Stimulated activated CD8-positive, alpha-beta memory T cell treated with anti-CD3 and anti-CD28 coated beads, Interleukin-4, amount 100 ng/mL, for 48 hours (primary cell): ENCODE results near the gene CERS4.
A peak's percentile ranks its signal among the peaks of the same experiment; 100 is the strongest.
"Not testable (repeated sequence)": the region's sequence is repeated elsewhere in the genome, so short reads cannot be mapped to it uniquely, and the experiment has no call there.

Experiments
- DNase-seq: peaks from one replicate; pipeline ENCODE4 v3.0.0-alpha.2; 2020

CERS4 gene

DNA sequence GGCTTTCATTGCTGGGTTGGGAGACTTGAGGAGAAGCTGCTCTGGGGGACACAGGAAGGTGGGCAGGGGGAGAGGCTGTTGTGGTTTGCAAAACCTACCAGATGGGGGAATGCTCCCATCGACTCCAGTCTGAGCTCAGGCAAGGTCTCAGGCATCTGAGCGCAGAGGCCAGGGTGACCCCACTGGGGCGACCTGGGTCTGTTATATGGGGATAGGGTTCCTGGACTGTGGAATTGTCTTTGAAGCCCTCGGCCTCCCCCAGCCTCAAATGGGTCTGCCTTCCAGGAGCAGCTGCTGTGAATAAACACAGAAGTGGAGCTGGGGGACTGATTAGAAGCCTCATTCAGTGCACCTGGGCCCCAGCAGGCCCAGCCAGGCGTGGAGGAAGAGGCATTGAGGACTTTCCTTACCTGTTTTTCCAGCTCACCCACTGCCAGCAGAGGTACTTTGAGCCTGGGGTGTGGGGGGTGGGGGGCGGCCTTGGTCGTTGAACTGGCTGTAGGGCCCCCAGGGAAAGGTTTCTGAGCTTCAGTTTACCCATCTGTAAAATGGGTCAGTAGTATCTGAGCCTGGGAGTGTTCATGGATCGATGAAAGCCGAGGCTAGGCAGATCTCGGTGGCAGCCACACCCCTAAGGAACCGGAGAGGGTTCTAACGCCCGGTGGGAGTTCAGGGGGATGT is 1.4 kb downstream of the CERS4 start:
- no peak for DNase-seq

DNA sequence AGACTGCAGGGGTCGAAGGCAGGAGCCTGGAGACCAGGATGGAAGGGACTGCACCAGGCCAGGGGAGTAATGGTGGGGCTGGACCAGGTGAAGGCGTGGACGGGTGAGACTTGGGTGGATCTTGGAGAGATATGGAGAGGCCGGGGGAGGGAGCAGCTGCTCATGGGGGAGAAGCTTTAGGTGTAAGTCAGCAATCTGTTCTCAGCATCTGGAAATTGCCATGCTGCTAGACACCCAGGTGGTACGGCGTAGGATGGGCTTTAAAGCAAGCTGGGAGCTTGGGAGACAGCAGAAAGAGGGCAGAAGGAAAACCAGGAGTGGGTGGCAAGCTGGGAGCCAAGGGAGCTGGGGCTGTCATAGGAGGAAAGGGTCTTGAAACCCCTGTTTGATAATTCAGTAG is 3.0 kb downstream of the CERS4 start:
- DNase-seq = no peak

DNA sequence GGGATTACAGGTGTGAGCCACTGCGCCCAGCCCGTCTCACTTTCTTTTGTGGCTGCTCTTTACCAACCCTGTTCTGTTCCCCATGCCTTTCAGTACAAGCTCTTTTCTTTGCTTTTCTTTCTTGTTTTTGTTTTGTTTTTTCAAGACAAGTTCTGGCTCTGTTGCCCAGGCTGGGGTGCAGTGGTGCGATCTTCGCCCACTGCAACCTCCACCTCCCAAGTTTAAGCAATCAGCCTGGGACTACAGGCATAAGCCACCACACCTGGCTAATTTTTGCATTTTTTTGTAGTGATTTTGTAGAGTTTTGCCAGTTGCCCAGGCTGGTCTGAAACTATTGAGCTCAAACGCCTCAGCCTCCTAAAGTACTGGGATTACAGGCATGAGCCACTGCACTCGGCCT is 3.7 kb downstream of the CERS4 start:
- DNase-seq = no peak

DNA sequence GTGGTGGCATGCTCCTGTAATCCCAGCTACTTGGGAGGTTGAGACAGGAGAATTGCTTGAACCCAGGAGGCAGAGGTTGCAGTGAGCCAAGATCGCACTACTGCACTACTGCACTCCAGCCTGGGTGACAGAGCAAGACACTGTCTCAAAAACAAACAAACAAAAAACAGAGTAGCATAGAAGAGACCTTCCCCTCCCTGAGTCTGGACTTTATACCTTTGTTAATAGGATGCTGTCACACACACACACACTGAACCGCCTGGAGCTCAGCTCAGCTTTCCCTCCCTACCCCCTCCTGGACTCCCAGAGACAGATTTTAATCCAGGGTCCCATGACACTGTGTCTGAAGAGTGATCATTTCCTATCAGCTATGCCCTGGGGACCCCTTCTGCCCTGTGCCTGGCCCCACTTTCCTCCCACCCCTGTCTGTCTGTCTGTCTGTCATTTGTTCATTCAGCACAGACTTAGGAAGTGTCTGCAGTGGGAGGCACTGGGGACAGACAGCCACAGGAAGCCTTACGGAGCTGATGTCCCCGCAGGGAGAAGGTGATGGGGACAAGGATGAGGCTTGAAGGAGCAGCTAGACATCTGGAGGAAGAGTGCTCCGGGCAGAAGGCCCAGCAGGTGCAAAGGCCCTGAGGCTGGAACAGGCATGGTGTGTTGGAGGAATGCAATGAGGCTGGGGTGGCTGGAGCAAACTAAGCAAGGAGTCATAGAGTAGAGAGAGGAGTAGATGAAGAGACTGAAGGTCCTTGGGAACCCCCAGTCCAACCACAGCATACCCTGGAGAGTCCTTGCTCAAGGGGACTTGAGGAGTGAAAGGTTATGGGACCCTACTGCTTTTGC is 4.9 kb downstream of the CERS4 start:
- no peak for DNase-seq

DNA sequence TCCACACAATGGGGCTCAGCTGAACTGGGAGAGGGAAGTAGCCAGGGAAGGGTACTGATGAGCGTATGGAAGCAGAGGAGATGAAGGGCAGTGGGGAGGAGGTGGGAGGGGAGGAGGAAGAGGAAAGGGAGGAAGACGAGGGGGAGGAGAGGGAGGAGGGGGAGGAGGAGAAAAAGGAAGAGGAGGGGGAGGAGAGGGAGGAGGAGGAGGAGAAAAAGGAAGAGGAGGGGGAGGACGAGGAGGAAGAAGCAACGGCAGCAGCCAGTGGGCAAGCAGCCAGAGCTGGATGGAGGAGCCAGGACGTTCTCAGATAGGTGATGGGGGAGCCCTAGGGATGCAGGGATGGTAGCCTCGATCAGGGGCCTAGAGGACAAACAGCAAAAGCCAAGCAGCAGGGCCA is 5.6 kb downstream of the CERS4 start:
- no peak for DNase-seq

DNA sequence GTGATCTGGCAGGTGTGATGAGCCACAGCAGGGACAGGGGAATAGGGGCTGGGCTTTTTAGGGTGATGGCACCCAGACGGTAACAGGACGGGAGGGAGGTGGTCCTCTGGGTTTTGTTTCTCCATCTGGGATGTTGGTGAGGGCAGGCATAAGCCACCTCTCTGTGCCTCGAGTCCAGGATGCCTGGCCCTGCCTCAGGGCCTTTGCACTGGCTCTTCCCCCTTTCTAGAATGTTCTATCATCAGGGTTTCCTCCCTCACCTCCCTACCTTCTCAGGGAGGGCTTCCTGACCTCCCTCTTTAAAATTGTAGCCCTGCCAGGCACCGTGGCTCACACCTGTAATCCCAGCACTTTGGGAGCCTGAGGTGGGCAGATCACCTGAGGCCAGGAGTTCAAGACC is 6.6 kb downstream of the CERS4 start:
- no peak for DNase-seq

DNA sequence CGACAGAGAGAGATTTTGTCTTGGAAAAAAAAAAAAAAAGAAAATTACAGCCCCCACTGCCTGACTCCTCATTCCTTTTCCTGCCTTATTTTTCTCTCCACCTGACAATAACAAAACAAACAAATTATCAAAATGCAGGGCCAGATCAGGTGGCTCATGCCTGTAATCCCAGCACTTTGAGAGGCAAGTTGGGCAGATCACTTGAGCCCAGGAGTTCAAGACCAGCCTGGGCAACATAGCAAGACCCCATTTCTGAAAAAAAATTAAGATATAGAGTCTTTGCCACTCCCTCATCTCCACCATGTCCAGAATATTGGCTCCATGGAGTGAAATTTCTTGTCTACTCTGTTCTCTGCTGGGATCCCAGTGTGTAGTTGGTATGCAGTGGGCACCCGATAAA is 7.2 kb downstream of the CERS4 start:
- no peak for DNase-seq

DNA sequence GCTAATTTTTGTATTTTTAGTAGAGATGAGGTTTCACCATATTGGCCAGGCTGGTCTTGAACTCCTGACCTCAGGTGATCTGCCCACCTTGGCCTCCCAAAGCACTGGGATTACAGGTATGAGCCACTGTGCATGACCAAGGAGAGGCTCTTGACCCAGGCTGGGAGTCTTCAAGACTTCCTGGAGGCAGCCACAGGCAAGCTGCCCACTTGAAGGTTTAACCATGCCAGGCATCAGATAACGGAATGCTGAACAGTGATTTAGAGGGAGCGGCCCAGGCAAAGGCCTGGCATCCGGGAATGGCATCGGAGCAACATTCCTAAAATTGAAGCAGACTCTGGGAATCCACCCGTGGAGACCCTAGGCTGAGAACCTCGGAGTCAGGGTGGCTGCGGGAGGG is 9.0 kb downstream of the CERS4 start:
- DNase-seq = not testable (repeated sequence)

DNA sequence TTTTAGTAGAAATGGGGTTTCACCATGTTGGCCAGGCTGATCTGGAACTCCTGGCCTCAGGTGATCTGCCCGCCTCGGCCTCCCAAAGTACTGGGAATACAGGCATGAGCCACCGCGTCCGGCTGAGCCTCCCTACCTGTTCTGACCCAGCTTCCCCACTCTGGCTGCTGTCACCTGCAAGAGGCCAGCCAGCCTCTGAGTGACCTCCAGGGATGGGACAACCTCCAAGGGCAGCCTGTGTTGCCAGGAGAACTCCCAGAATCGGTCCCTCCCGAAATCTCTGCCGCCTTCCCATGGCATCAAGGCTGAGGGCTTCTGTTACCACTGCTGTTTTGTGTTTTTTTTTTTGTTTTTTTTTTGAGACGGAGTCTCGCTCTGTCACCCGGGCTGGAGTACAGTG is 11.3 kb downstream of the CERS4 start:
- no peak for DNase-seq

DNA sequence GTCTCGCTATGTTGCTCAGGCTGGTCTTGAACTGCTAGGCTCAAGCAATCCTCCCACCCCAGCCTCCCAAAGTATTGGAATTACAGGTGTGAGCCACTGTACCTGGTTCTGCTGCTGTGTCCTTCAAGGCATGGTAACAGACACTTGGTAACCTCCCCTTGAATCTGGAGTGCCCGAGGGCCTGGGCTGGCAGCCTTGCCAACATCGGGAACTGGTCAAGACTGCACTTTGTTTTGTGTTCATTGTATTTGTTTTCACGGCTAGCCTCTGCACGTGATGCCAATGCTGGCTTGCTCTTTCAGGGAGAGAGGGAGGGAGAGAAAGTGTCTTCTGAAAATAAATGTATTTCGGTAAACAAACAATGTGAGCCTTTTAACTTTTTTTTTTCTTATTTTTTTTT is 12.0 kb downstream of the CERS4 start:
- no peak for DNase-seq

DNA sequence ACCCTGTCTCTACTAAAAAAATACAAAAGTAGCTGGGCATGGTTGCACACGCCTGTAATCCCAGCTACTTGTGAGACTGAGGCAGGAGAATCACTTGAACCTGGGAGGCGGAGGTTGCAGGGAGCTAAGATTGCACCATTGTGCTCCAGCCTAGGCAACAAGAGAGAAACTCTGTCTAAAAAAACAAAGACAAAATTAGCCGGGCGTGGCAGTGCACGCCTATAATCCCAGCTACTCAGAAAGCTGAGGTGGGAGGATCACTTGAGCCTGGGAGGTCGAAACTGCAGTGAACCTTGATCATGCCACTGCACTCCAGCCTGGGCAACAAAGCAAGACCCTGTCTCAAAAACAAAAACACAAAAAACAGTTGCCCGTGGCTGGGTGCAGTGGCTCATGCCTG is 14.3 kb downstream of the CERS4 start:
- not testable (repeated sequence) for DNase-seq

DNA sequence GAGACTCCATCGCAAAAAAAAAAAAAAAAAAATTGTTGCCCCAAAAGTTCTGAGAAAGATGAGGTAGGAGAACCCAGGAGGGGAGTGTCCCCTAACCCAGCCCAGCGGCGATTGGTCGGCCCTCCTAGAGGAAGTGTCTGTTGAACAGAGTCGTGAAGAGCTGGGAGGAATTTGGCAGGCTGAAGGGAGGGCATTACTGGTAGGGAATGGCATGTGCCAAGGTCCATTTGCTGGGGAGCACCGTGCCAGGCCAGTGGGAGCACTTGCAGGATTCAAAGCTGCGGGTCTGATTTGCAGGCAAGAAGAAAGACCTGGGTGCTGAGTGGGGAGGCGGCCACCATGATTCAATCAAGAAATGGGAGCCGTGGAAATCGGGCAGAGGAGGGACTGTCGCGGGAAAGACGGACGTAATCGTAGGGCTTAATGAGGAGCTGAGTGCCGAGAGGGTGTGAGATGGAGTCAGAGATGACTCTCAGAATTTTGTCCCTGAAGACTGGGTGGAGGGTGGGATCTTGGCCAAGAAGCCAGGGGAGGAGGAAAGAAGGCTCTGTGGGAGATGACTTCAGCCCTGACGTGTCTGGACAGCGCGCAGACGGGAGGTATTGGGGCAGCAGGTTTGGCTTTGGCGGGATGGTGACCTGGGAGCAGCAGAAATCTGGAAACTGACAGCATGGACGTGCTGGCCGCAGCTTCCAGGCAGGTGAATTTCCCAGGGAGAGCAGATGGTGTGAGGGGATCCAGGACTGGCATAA is 15.4 kb downstream of the CERS4 start:
- DNase-seq = no peak

DNA sequence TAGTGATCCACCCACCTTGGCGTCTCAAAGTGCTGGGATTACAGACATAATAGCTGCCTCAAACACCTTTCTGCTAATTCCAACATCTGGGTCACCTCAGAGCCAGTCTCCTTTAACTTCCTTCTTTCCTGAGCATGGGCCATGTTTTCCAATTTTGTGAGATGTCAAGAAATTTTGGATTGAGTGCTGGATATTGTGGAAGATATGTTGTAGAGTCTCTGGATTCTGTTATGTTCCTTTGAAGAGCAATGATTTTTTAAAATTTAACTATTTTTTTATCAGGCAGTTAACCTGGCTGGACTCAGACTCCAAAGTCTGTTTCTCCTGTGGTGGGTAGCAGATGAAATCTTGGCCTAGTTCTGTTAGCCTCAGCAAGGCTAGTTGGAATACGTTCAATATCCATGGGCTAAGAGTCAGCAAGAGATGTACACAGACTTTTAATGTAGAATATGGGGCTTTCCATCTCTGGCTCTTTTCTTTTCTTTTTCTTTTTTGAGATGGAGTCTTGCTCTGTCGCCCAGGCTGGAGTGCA is 22.0 kb downstream of the CERS4 start:
- no peak for DNase-seq

DNA sequence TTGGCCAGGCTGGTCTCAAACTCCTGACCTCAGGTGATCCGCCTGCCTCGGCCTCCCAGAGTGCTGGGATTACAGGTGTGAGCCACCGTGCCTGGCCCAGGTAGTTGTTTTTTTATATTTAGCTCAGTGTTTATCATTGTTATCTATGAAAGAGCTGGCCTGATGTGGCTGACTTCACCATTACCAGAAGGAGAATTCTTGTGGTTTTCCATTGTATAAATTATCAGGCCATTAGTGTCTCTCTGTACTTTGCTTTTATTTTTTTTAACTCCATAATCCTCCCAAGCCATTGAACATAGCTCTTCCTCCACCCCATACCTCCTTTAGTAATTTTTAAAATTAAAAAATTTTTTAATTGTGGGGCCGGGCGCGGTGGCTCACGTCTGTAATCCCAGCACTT is 24.2 kb downstream of the CERS4 start:
- no peak for DNase-seq

DNA sequence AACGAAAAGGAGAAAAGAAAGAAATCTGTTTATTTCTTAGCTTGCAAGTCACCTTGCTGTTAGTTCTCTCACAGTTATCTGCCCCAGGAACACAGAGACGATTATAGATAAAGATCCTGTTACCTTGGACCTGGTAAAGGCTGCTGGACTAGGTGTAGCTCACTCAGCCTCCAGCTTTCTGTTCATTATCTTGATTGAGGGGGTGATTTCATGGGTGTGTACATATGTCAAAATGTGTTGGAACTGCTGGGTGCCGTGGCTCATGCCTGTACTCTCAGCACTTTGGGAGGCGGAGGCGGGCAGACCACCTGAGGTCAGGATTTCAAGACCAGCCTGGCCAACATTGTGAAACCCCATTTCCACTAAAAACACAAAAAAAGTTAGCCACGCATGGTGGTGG is 27.9 kb downstream of the CERS4 start:
- no peak for DNase-seq

DNA sequence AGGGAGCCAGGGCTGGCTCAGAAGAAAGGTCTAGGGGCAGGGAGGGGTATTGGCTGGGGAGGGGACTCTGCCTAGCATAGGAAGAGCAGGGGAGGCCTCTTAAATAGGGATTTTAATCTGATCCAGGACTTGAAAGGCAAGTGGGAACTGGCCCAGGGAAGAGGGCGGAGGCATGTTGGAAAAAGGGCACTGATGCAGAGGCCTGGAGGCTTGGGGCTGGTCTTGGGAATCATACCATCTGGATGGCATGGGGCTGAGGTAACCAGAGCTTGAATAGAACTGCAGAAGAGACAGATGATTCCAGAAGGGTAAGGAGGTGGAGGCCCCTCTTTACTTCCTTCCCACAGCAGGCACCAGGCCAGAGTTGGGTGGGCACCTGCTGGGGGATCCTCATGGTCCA is 29.1 kb downstream of the CERS4 start:
- DNase-seq = no peak

DNA sequence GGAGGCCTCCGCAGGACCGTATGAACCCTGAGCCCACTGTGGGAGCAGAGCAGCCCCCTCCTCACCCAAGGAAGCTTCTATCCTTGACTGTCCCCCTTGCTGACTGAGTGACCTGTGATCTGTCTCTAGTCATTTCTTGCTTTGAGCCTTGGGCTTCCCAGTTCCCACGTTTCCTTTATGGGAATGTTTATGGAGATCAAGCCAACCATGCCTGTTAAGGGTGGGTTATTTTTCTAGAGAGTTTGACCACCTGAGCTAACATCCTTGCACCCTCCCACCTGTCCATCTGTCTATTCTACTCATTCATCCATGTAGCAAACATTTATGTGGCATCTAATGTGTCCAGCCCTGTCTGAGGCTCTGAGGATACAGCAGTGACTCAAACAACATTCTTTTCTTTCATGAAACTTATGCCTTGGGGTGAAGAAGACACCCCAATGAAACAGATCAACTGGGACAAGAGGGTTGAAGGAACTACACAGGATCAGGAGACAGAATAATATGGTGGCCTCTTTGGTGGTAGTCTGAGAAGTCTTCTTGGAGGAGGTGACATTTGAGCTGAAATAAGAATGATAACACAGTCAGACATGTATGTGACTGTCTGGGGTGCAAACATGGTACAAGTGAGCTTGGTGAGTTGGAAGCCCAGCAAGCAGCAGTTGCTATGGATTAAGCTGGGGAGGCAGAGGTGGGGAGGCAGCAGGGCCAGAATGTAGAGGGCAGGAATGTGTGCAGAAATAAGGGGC is 30.5 kb downstream of the CERS4 start:
- DNase-seq = no peak

DNA sequence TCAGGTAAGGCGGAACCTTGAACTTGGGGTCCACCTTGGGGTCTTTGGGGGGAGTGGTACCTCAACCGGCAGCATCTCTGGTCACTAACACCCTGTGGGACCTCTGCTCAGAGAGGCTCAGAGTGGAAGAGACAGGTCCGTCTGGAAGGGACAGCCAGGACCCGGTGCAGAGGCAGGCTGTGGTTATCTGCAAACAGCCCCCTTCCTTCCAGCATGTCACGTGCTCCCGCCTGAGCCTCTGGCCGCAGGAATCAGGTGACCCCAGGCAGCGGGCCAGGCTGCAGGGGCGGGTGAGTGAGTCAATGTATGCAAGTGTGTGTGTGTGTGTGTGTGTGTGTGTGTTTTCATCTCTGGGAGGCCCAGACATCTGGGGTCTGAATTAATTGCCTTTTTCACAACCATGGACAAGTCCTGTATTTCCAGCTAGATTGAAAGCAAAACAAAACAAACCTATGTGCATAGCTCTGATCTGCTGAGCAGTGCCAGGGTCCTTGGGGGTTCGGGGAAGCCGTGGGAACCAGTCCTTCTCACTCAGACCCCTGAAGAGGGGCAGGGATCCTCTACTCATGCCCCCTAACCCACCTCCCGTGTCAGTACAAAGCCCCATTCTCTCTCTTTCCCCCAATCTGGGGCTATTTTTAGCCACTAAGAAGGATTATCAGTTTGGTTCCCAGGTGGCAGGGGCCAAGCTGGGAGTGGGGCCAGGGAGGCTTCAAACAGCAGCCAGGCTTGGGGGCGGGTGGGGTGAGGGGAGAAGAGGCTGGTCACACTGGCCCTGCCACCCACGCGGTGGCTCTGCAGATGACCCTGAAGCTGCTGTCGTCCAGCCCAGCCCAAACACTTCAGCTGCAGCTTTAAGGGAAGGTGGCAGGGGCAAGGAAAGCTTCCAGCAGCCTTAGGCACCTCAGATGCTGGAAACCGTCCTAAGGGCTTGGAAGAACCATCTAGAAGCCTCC is 31.4 kb downstream of the CERS4 start:
- DNase-seq = peak; percentile 72

DNA sequence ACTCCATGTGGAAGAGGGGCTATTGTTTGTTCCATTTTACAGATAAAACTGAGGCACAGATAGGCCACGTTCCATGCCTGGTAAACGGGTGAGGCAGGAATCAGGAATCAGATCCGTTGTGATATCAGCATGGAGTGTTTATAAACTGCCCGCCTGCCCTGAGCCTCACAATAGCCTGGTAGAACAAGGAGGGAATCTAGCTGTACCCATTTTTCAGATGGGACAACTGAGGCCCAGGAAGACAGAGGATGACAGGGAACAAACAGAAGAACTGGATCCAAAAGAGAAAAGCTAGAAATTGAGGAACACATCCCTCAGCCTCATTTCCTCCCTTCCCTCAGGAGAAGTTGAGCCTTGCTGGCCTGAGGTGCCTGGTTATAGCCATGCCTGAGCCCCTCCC is 32.5 kb downstream of the CERS4 start:
- DNase-seq = no peak

DNA sequence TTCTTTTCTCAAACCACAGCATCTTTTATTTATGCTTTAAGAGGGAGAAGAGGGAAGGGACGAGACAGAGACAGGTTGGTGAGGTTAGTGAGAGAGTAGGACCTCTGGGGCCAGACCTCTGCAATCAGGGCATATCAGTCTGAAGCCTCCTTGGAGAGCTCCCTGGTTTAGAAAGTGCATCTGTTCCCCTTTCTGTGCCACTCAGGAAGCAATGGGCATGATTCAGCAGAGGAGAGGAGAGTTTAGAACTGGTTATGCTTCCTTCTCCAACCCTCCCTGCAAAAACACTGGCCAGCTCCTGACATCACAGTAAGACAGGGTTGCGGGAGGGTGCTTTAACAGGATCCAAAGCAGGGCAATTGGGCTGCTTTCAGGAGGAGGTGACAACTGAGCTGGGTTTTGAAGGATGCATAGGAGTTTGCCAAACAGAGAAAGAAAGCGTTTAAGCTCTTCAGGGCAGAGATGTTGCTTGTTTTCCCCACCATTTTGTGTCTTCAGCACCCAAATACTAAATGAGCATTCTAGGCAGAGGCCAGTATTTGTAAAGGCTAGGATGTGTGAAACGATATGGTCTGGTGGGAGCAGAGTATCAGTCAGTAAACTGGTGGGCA is 33.1 kb downstream of the CERS4 start:
- no peak for DNase-seq

DNA sequence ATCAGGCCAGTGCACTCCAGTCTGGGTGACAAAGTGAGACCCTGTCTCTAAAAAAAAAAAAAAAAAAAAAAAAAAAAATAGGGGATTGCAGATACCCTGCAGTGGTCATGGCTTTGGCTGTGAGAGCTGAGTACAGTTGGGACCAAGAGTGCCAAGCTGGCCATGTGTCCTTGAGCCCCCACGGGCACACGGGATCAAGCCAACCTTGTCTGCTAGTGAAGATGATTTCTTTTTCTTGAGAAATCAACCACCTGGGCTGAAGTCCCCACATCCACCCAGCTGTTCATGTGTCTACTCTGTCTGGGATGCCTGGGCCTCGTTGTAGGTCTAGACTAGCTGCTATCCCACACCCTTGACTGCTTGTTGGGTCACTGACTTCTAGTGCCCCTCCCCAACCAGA is 34.0 kb downstream of the CERS4 start:
- DNase-seq = no peak
